Measurements from ENCODE around the gene HAL.
A peak's percentile ranks its signal among the peaks of the same experiment; 100 is the strongest.

Gene HAL

DNA sequence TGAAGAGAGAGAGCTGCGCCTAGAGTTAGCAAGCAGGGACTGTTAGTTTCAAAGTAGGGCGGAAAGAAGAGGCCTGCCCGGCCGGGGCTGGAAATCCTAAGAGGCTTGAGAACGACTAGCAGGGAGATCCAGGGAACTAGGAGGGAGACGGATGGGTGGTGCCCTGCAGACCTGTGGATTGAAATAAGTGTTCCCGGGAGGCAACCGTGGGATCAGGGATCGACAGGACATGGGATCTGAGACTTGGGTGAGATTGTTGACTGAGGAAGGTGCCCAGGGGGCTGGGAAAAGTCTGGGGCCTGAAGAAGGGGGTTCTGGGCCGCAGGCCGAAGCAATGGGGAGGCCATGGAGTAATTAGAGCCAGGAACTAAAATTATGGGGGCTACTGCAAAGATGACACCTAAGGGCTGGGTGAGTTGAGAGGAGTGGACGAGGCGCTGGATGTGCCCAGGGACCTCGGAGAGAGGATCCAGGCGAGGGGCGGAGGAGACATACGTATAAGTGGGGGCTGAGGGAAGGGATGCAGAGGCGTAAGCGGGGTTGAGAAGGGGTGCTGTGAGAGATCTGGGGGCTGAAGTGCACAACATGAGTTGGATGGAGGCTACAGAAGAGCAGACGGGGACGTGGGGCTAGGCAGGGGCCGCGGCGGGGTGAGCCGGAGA, 38.6 kb upstream of the HAL start:
- H3K4me1 ChIP-seq (ENCODE audit: control insufficient read depth, insufficient read depth, low read length) = peaks cover 10% of the 10 kb centered on the region
- no peaks in the 10 kb centered on the region for H3K9me3 ChIP-seq (ENCODE audit: control insufficient read depth, low read length)
- peak overlapping the region; percentile 88 for H3K9ac ChIP-seq (ENCODE audit: low read length)
- no peaks in the 10 kb centered on the region for H3K36me3 ChIP-seq (ENCODE audit: control insufficient read depth, insufficient read depth, low read length, severe bottlenecking)
- H3K27me3 ChIP-seq (replicated peaks; ENCODE audit: control insufficient read depth, insufficient read depth, low read length) = no peaks in the 10 kb centered on the region
- peak overlapping the region; percentile 95 for H3K4me3 ChIP-seq (ENCODE audit: low read length)
- peak; percentile 61 for DNase-seq (ENCODE audit: low read depth)

DNA sequence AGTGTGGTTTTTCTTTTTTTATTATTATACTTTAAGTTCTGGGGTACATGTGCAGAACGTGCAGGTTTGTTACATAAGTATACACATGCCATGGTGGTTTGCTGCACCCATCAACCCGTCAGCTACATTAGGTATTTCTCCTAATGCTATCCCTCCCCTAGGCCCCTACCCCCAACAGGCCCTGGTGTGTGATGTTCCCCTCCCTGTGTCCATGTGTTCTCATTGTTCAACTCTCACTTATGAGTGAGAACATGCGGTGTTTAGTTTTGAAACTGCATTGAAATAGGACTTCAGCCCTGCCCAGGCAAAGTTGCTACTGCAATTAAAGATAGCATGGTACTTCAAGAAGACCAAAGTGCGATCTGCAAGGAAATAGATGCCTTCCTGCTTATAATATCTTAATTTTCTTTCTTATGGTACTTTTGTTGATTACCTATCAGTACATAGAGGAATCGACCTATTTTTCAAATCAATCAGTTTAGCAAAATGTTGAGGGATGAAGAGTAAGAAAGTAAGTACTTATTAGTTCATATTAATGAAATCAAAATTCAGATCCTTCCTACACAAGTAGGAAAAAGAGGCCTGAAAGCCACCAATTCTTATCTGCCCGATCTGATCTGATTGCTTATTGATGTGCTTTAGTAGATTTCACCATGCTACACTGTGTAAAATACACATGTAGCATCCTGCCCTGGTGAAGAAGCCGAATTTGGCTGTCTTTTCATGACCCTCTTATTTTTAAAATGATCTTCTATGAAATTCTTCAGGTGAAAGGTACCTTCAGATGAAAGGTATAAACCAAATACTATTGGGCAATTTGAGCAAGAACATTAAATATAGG, 37.6 kb upstream of the HAL start:
- Histone ChIP-seq H3K9me3 (ENCODE audit: control insufficient read depth, low read length) (no peaks in the 10 kb centered on the region), H3K27me3 (replicated peaks; ENCODE audit: control insufficient read depth, insufficient read depth, low read length) (no peaks in the 10 kb centered on the region), H3K9ac (ENCODE audit: low read length) (peak overlapping the region; percentile 88), H3K36me3 (ENCODE audit: control insufficient read depth, insufficient read depth, low read length, severe bottlenecking) (no peaks in the 10 kb centered on the region), H3K4me1 (ENCODE audit: control insufficient read depth, insufficient read depth, low read length) (peaks cover 10% of the 10 kb centered on the region), H3K4me3 (ENCODE audit: low read length) (peak overlapping the region; percentile 95)
- no peak for DNase-seq (ENCODE audit: low read depth)

DNA sequence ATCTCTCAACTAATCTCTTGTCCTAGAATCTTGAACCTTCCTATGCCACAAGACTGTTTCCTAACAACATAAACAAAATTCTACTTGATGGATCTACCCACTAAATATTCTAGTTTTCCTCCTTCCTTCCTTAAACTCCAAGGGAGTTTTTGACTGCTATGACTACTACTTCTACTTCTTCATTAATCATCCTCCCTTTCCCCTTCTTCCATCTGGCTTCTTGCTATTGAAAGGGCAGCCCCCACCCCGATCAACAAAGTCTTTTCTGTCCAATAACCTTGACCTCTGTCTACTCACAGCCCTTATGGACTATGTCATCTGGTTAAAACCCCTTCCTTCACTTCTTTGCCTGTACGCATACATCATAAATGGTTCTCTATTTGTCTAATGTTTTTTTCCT, 33.7 kb upstream of the HAL start:
- Histone ChIP-seq H3K27me3 (replicated peaks; ENCODE audit: control insufficient read depth, insufficient read depth, low read length) (no peaks in the 10 kb centered on the region), H3K9me3 (ENCODE audit: control insufficient read depth, low read length) (no peaks in the 10 kb centered on the region), H3K4me1 (ENCODE audit: control insufficient read depth, insufficient read depth, low read length) (peaks cover 13% of the 10 kb centered on the region), H3K36me3 (ENCODE audit: control insufficient read depth, insufficient read depth, low read length, severe bottlenecking) (peaks cover 4% of the 10 kb centered on the region), H3K9ac (ENCODE audit: low read length) (no peak overlapping the region), H3K4me3 (ENCODE audit: low read length) (no peak overlapping the region)
- DNase-seq (ENCODE audit: low read depth) = no peak

DNA sequence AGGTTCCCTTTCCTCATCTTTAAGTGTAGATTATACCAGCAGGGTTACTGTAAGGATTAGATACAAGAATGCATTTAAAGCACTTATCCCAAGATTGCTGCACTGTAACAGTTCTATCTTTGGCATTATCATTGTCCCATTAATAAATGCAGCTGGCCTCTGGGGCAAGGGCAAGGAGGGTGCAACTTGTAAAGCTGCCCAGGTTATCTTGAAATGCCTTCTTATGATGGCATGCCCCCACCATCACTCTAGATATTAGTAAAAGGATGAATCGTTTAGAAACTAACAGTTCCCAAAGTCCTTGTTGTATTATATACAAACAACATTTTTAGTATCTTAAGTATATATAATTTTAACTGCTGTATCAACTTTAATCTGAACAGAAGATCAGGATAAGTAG, 32.4 kb upstream of the HAL start:
- no peaks in the 10 kb centered on the region for H3K27me3 ChIP-seq (replicated peaks; ENCODE audit: control insufficient read depth, insufficient read depth, low read length)
- no peak for DNase-seq (ENCODE audit: low read depth)
- H3K9me3 ChIP-seq (ENCODE audit: control insufficient read depth, low read length) = no peaks in the 10 kb centered on the region

DNA sequence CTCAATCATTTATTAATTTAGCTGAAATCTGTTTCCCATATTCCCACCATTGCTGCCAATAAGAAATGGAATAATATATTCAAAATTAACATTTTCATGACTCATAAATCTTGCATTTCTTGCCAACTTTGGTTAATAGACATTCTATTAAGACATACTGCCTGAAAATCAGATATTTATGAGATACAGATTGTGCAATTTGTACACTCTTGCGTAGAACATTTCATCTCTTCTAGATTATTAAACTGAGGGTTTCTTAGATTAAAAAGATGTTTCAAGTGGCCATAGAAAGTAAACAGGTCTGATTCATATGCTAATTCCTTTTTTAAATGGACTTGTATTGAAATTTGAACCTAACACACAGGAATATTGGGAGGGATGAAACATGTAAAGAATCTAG, 30.2 kb upstream of the HAL start:
- Histone ChIP-seq H3K27me3 (replicated peaks; ENCODE audit: control insufficient read depth, insufficient read depth, low read length) (no peaks in the 10 kb centered on the region), H3K9me3 (ENCODE audit: control insufficient read depth, low read length) (no peaks in the 10 kb centered on the region), H3K36me3 (ENCODE audit: control insufficient read depth, insufficient read depth, low read length, severe bottlenecking) (peaks cover 26% of the 10 kb centered on the region)

More for the DNA sequence above, 32.4 kb upstream of the HAL start:
- peaks cover 3% of the 10 kb centered on the region for H3K4me1 ChIP-seq (ENCODE audit: control insufficient read depth, insufficient read depth, low read length)
- H3K9ac ChIP-seq (ENCODE audit: low read length) = no peak overlapping the region
- peaks cover 5% of the 10 kb centered on the region for H3K36me3 ChIP-seq (ENCODE audit: control insufficient read depth, insufficient read depth, low read length, severe bottlenecking)
- H3K4me3 ChIP-seq (ENCODE audit: low read length) = no peak overlapping the region

DNA sequence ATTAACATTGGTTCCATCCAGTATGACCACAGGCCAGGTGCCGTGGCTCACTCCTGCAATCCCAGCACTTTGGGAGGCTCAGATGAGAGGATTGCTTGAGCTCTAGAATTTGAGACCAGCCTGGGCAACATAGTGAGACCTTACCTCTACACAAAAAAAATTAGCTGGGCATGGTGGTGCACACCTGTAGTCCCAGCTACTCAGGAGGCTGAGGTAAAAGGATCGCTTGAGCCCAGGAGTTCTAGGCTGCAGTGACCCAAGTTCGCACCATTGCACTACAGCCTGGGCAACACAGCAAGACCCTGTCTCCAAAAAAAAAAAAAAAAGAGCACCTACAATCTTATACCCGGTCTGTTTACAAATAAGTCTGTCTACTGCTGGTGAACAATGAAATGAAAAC, 29.4 kb upstream of the HAL start:
- Histone ChIP-seq H3K9ac (ENCODE audit: low read length) (no peak overlapping the region), H3K4me3 (ENCODE audit: low read length) (no peak overlapping the region), H3K27me3 (replicated peaks; ENCODE audit: control insufficient read depth, insufficient read depth, low read length) (no peaks in the 10 kb centered on the region), H3K9me3 (ENCODE audit: control insufficient read depth, low read length) (no peaks in the 10 kb centered on the region), H3K36me3 (ENCODE audit: control insufficient read depth, insufficient read depth, low read length, severe bottlenecking) (peaks cover 30% of the 10 kb centered on the region), H3K4me1 (ENCODE audit: control insufficient read depth, insufficient read depth, low read length) (peaks cover 3% of the 10 kb centered on the region)
- no peak for DNase-seq (ENCODE audit: low read depth)

More for the DNA sequence above, 30.2 kb upstream of the HAL start:
- Histone ChIP-seq H3K4me3 (ENCODE audit: low read length) (no peak overlapping the region), H3K4me1 (ENCODE audit: control insufficient read depth, insufficient read depth, low read length) (peaks cover 3% of the 10 kb centered on the region), H3K9ac (ENCODE audit: low read length) (no peak overlapping the region)
- DNase-seq (ENCODE audit: low read depth) = no peak

DNA sequence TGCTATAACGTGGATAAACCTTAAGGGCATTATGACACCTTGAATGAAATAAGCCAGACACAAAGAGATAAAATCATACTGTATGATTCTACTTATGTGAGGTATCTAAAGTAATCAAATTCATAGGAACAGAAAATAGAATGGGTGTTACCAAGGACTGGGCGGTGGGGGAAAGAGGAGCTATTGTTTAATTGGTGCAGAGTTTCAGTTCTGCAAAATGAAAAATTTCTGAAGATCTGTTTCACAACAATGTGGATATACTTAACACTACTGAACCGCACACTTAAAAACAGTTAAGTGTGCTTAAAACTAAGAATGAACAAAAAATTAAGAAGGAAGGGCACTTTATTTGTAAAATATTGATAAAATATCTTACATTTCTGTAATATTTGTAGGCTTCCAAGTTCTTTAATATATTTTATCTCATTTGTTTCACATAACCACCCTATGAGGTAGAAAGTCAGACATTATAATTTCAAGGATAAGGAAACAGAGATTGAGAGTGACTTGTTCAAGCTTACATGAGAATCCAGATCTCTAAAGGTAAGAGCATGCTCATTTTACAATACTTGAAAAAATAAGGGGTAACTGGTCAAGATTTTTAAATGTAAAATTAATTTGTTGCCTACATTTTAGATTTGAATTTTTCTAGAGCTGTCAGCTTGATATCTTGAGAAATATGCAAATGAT, 24.3 kb upstream of the HAL start:
- no peak overlapping the region for H3K4me3 ChIP-seq (ENCODE audit: low read length)
- no peak for DNase-seq (ENCODE audit: low read depth)
- H3K36me3 ChIP-seq (ENCODE audit: control insufficient read depth, insufficient read depth, low read length, severe bottlenecking) = peaks cover 40% of the 10 kb centered on the region
- no peaks in the 10 kb centered on the region for H3K27me3 ChIP-seq (replicated peaks; ENCODE audit: control insufficient read depth, insufficient read depth, low read length)
- H3K4me1 ChIP-seq (ENCODE audit: control insufficient read depth, insufficient read depth, low read length) = peaks cover 3% of the 10 kb centered on the region
- no peak overlapping the region for H3K9ac ChIP-seq (ENCODE audit: low read length)
- H3K9me3 ChIP-seq (ENCODE audit: control insufficient read depth, low read length) = no peaks in the 10 kb centered on the region

DNA sequence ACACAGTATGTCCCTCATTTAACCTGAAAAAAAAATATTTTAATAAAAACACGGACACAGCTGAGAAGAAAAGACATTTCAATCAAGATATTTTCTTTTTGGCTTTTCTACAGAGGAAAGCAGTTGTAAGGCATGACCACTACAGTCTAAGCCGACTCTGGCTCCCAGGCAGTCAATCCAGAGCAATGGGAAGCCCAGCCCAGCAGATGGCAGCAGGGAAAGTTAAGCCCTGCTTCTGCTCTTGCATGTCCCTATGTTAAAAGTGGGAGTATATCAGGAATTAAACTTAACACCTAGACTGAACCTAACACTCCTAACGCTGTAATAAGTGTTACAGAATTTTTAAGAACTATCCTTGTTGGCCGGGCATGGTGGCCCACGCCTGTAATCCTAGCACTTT, 19.5 kb upstream of the HAL start:
- peak; percentile 21 for DNase-seq (ENCODE audit: low read depth)
- H3K4me3 ChIP-seq (ENCODE audit: low read length) = no peak overlapping the region
- no peak overlapping the region for H3K9ac ChIP-seq (ENCODE audit: low read length)
- H3K9me3 ChIP-seq (ENCODE audit: control insufficient read depth, low read length) = no peaks in the 10 kb centered on the region
- H3K27me3 ChIP-seq (replicated peaks; ENCODE audit: control insufficient read depth, insufficient read depth, low read length) = no peaks in the 10 kb centered on the region
- H3K36me3 ChIP-seq (ENCODE audit: control insufficient read depth, insufficient read depth, low read length, severe bottlenecking) = peaks cover 35% of the 10 kb centered on the region
- H3K4me1 ChIP-seq (ENCODE audit: control insufficient read depth, insufficient read depth, low read length) = peaks cover 15% of the 10 kb centered on the region

DNA sequence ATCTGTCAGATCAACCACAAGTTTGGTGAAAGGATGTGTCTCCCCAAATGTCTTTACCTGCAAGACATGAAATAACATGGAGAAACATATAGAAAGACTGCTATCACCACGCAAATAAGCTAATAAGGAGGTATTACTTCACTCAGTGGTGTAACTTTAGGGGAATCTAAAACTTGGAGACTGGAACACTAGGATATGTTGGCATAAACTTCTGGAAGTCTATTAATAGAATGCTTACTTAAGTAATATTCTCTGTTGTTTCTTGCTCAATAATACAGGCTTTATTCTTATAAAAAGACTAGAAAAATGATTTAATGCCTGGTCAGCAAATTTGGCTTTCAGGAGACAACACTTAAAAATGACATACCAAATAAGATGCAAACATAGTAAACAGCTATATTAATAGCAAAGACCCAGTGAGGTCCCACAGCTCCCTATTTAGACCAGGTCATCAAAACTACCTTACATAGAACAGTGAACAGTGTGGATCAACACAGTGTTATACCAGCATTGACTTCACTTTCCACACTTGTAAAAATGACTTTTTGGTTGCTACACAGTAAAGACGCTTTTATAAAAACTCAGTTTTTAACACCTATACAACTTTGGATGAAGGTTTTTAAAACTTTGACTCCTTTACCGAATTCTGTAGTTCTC, 18.9 kb upstream of the HAL start:
- Histone ChIP-seq H3K9ac (ENCODE audit: low read length) (no peak overlapping the region), H3K27me3 (replicated peaks; ENCODE audit: control insufficient read depth, insufficient read depth, low read length) (no peaks in the 10 kb centered on the region), H3K9me3 (ENCODE audit: control insufficient read depth, low read length) (no peaks in the 10 kb centered on the region), H3K36me3 (ENCODE audit: control insufficient read depth, insufficient read depth, low read length, severe bottlenecking) (peaks cover 37% of the 10 kb centered on the region), H3K4me3 (ENCODE audit: low read length) (no peak overlapping the region), H3K4me1 (ENCODE audit: control insufficient read depth, insufficient read depth, low read length) (peaks cover 16% of the 10 kb centered on the region)
- no peak for DNase-seq (ENCODE audit: low read depth)

DNA sequence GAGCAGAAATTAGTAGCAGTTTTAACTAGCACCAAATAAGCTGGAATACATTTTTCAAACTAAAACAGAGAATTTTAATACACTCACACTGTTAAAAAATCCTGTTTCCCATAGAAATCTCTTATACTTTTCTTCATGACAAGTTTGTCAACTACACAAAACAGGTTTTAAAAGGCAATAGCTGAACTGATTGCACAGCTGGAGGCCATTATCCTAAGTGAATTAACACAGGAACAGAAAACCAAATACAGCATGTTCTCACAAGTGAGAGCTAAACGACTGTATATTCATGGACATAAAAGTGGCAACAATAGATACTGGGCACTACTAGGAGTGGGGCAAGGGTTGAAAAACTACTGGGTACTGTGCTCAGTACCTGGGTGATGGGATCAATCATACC, 11.6 kb upstream of the HAL start:
- H3K4me1 ChIP-seq (ENCODE audit: control insufficient read depth, insufficient read depth, low read length) = peaks cover 10% of the 10 kb centered on the region
- H3K36me3 ChIP-seq (ENCODE audit: control insufficient read depth, insufficient read depth, low read length, severe bottlenecking) = peaks cover 61% of the 10 kb centered on the region
- no peak overlapping the region for H3K4me3 ChIP-seq (ENCODE audit: low read length)
- no peaks in the 10 kb centered on the region for H3K9me3 ChIP-seq (ENCODE audit: control insufficient read depth, low read length)
- H3K9ac ChIP-seq (ENCODE audit: low read length) = no peak overlapping the region
- DNase-seq (ENCODE audit: low read depth) = no peak
- no peaks in the 10 kb centered on the region for H3K27me3 ChIP-seq (replicated peaks; ENCODE audit: control insufficient read depth, insufficient read depth, low read length)

DNA sequence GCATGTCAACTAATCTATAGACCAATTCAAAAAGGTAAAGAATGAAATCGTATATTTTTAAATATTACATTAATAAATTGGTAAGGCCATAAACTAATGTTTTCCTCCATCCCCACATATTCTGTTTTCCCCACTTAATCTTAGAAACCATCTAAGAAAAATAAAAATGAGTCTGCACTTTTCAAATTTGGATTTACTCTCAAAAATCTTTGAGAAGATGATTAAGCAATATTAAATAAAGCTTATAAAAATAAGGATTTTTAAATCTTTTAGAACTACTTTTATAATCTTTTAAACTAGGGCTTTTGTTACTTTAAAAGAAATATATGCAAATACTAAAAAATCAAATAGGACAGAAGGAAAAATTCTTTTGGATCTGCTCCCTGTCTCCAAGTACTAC, 10.6 kb upstream of the HAL start:
- Histone ChIP-seq H3K9me3 (ENCODE audit: control insufficient read depth, low read length) (no peaks in the 10 kb centered on the region), H3K4me1 (ENCODE audit: control insufficient read depth, insufficient read depth, low read length) (peaks cover 10% of the 10 kb centered on the region), H3K9ac (ENCODE audit: low read length) (no peak overlapping the region), H3K36me3 (ENCODE audit: control insufficient read depth, insufficient read depth, low read length, severe bottlenecking) (peaks cover 52% of the 10 kb centered on the region), H3K4me3 (ENCODE audit: low read length) (no peak overlapping the region), H3K27me3 (replicated peaks; ENCODE audit: control insufficient read depth, insufficient read depth, low read length) (no peaks in the 10 kb centered on the region)
- DNase-seq (ENCODE audit: low read depth) = no peak

Measured in adipocyte (in vitro differentiated cells).